Activated effector memory CD4-positive, alpha-beta T cell treated with anti-CD3 and anti-CD28 coated beads, Interleukin-2, amount 50 U/mL, for 16 hours (primary cell): ENCODE results near the gene C22orf42.

Experiments
- DNase-seq: peaks from one replicate; pipeline ENCODE4 v3.0.0-alpha.2; 2020

C22orf42 gene

DNA sequence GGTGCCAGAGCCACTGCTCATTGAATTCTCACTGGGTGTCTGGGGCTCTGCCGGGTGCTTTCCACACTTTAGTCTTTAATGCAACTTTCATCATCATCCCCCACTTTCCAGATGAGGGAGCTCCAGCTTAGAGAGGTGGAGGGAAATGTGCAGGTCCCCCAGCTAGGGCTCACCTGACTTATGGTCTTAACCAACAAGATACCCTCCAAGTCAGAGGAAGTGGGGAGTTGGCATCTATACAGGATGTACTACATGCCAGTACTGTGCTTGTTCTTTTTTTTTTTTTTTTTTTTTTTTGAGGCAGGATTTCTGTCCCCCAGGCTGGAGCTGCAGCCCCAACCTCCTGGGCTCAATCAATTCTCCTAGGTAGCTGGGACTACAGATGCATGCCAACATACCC lies 26.3 kb downstream of the C22orf42 start:
- DNase-seq = no peak

DNA sequence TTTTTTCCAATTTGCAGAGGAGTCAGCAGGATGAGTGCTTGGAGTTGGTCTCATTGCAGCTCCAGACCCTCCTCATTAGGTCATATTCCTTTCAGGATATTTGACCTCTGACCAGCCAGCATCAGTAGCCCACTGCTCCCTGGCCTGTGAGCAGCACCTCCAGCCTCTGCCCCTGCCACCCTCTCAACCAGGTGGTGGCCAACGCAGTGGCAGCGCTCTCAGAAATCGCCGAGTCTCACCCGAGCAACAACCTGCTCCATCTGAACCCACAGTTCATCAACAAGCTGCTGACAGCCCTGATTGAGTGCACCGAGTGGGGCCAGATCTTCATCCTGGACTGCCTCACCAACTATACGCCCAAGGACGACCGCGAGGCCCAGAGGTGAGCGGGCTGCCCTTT lies 27.0 kb downstream of the C22orf42 start:
- no peak for DNase-seq

DNA sequence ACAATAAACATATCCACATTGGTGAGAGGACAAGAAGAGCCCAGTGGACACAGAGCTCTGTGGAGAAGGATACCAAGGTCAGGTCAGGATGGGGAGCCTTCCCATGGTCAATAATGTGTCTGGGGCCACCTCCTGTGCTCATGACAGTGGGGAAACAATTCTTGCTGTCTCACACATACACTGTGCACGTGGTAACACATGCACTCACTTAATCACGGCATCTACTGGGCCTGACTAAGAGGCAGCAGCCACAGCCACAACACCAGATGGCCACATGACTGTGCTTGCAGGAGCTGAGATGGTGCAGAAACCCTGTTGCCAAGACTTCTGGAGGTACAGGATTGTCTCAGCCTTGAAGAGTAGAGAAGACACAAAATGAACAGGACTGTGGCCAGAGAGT lies 28.6 kb downstream of the C22orf42 start:
- DNase-seq = no peak

GRCh38 chr22:32127904-32128303 lies 31.2 kb downstream of the C22orf42 start:
- no peak for DNase-seq

- no peak for DNase-seq
Observed at GRCh38 chr22:32123657-32124056, 35.4 kb downstream of the C22orf42 start.

- DNase-seq = no peak
Observed at GRCh38 chr22:32122899-32123298, 36.2 kb downstream of the C22orf42 start.

DNA sequence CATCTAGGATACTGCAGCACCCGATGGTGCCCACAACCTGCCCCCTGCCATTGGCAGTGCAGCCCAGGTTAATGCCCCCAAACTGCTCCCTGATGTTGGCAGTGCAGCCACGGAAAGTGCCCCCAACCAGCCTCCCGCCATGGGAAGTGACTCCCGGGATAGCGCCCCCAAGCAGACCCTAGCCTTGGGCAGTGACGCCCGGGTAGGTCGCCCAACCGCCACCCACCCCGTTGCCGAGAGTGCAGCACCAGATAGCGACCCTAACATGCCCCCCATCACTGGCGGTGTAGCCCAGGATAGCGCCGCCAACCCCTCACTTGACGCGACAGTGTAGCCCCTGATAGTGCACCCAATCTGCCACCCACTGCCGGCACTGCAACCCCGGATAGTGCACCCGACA lies 38.5 kb downstream of the C22orf42 start:
- no peak for DNase-seq

DNA sequence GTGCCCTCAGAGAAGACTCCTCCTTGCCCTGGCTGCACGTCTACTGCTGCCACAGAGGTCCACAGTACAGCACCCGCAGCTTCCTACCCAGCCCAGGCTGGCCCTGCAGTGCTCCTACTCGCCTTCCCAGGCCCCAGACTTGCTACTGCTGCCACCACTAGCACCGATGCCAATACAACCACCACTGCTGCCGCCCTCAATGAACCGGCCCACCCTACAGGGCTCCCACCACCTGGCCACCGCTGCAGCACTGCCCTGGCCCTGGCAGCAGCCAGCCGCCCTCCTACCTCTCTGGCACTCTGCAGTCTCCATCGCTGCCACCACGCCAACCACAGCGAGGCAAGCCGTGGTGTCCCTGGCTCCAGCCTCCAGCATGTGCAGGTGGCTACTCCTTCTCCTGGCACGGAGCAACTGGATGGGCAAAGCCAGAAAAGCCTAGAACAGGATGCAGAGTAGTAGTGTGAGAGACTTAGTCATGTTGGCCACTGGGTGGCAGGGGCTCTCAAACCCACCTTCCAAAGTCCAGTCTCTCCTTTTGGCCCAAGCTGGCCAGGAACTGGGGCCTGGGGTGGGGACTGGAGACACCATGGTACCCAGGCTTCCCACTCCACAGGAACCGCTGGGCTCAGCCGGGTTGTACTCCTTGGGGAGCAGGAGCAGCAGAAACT lies 39.4 kb downstream of the C22orf42 start:
- no peak for DNase-seq

DNA sequence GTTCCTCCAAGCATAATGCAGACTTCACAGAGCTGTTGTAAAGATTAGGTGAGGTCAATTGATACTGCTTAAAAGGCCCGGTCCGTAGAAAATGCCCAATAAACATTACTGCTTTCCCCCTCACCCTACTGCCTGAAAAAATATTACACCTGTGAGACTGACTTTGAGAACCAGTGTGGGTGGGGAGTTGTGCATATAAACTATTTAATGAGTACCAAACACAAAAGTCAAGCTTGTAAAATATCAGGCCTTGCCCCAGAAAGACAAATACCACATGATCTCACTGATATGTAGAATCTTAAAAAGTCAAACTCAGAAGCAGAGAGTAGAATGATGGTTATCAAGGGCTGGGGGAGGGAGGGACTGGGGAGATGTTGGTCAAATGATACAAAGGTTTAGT lies 46.7 kb downstream of the C22orf42 start:
- no peak for DNase-seq

DNA sequence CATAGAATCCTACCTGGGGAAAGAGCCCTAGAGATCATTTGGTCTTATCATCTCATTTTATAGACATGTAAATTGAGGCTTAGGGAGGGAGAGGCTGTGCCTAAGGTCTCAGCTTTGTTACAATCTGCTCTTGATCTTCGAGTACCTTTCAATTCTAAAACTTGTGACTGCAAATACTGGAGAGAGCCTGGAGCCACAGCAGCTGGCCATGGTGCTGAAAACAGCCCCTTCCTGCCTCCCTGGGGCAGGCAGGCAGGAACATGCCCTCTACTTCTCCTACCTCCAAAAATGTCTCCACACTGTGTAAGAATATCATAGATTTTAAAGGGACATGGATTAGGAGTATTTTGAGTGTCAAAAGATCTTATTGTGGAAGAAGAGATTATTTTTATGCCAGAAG lies 52.2 kb downstream of the C22orf42 start:
- DNase-seq = no peak

GRCh38 chr22:32103658-32104315 lies 55.3 kb downstream of the C22orf42 start:
- DNase-seq = no peak

DNA sequence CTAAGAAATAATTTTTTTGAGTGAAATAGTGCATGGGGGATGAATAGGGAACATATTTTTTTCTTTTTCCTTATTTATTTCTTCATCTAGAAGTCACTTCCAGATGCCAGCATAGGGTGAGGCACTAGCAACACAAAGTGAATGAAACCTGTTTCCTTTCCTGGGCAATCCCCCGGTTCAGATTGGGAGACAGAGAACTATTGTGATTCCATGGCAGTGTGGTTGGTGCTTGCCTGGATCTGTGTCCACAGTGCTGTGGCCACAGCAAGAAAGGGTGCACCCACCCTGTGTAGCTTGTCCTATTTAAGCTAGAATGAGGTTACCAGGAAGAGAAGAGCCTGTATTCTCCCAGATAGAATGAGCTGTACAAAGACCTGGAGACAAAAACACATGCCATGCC lies 58.4 kb downstream of the C22orf42 start:
- no peak for DNase-seq
